ENCODE data around the gene PGBD5. TPM values are rescaled to one million over a fixed set of nuclear protein-coding genes. Genes with fewer than 3 reads are reported as not detected.

Gene PGBD5
- total and polyA plus RNA-seq, 4 donors, result 0.54 to 3.0 (median 1.8) TPM

DNA sequence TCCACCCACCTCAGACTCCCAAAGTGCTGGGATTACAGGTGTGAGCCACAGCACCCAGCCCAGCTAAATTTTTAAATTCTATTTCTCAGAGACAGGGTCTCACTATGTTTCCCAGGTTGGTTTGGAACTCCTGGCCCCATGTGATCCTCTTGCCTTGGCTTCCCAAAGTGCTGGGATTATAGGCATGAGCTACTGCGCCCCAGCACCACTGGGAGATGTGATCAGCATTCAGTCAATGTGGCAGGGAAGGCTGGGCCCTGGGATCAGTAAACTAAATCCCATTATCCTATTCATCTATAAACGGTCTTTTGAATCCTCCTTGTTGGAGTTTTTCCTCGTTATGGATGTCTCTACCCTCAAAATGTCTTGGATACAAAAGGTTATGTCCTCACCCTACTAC is 113.5 kb downstream of the PGBD5 start:
- Histone ChIP-seq H3K4me3 (no peak overlapping the region), H3K4me1 (ENCODE audit: control insufficient read depth in 5 of 5, insufficient read depth in 5 of 5, low read length in 5 of 5) (peaks cover 0 to 4% (median 0%) of the 10 kb centered on the region in 5 donors), H3K27ac (ENCODE audit: low read depth in 1 of 2, low read length in 1 of 2) (no peak overlapping the region), H3K9ac (ENCODE audit: insufficient read depth in 1 of 2, low read length in 2 of 2) (no peak overlapping the region), H3K27me3 (ENCODE audit: control insufficient read depth in 3 of 3, insufficient read depth in 3 of 3, low read length in 2 of 3) (peaks cover 0 to 2% (median 0%) of the 10 kb centered on the region in 3 donors), H3K36me3 (ENCODE audit: control insufficient read depth in 4 of 4, insufficient read depth in 4 of 4, low read length in 4 of 4) (no peaks in the 10 kb centered on the region), H3K9me3 (ENCODE audit: control insufficient read depth in 4 of 4, insufficient read depth in 3 of 4, low read length in 3 of 4) (no peaks in the 10 kb centered on the region)
- TF ChIP-seq, protein P1, sequence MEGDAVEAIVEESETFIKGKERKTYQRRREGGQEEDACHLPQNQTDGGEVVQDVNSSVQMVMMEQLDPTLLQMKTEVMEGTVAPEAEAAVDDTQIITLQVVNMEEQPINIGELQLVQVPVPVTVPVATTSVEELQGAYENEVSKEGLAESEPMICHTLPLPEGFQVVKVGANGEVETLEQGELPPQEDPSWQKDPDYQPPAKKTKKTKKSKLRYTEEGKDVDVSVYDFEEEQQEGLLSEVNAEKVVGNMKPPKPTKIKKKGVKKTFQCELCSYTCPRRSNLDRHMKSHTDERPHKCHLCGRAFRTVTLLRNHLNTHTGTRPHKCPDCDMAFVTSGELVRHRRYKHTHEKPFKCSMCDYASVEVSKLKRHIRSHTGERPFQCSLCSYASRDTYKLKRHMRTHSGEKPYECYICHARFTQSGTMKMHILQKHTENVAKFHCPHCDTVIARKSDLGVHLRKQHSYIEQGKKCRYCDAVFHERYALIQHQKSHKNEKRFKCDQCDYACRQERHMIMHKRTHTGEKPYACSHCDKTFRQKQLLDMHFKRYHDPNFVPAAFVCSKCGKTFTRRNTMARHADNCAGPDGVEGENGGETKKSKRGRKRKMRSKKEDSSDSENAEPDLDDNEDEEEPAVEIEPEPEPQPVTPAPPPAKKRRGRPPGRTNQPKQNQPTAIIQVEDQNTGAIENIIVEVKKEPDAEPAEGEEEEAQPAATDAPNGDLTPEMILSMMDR (IDR thresholded peaks at IDR 0.05; ENCODE audit: control extremely low read depth, extremely low read depth), result no peak
- no peak for ATAC-seq (ENCODE audit: insufficient read depth, low FRiP score)
- no peak for DNase-seq
- WGBS, 2 donors, result 68 to 83% methylated on average over 3 of the region's 3 CpGs

GRCh38 chr1:230310381-230311163 is 115.6 kb downstream of the PGBD5 start:
- H3K36me3 ChIP-seq (ENCODE audit: control insufficient read depth in 4 of 4, insufficient read depth in 4 of 4, low read length in 4 of 4), result no peaks in the 10 kb centered on the region
- TF ChIP-seq, protein P1 (IDR thresholded peaks at IDR 0.05; ENCODE audit: control extremely low read depth, extremely low read depth), result peak; percentile 94
- H3K4me1 ChIP-seq (ENCODE audit: control insufficient read depth in 5 of 5, insufficient read depth in 5 of 5, low read length in 5 of 5), result peaks cover 0 to 5% (median 0%) of the 10 kb centered on the region in 5 donors
- ATAC-seq (ENCODE audit: insufficient read depth, low FRiP score) (peak; percentile 84), DNase-seq (peak; percentile 78 to 86 (median 81))
- no peak overlapping the region for H3K4me3 ChIP-seq
- WGBS, 2 donors, result 34 to 35% methylated on average over 14 of the region's 14 CpGs
- peaks cover 0 to 2% (median 0%) of the 10 kb centered on the region in 3 donors for H3K27me3 ChIP-seq (ENCODE audit: control insufficient read depth in 3 of 3, insufficient read depth in 3 of 3, low read length in 2 of 3)
- no peaks in the 10 kb centered on the region for H3K9me3 ChIP-seq (ENCODE audit: control insufficient read depth in 4 of 4, insufficient read depth in 3 of 4, low read length in 3 of 4)
- no peak overlapping the region for H3K9ac ChIP-seq (ENCODE audit: insufficient read depth in 1 of 2, low read length in 2 of 2)
- no peak overlapping the region for H3K27ac ChIP-seq (ENCODE audit: low read depth in 1 of 2, low read length in 1 of 2)

DNA sequence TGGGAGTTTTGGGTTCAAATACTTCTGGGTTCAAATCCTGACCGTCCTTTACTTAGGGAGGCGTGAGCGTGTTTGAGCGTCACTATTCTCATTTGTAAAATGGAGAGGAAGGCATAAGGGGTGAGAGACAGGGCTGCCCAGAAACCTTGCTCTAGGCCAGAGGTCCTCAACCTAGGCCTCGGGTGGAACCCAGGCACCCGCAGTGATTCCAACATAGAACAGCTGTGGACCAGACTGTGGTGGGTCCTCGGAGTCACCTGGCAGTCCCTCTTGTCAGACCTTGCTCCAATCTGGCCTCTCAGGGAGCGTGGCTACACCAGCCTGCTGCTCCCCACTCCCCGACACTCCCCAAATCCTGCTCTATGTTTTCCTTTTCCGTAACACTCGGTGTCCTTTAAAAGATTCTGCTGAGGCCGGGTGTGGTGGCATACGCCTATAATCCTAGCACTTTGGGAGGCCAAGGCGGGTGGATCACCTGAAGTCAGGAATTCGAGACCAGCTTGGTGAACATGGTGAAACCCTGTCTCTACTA is 116.4 kb downstream of the PGBD5 start:
- Histone ChIP-seq H3K27ac (ENCODE audit: low read depth in 1 of 2, low read length in 1 of 2) (no peak overlapping the region), H3K4me3 (no peak overlapping the region), H3K9ac (ENCODE audit: insufficient read depth in 1 of 2, low read length in 2 of 2) (no peak overlapping the region), H3K9me3 (ENCODE audit: control insufficient read depth in 4 of 4, insufficient read depth in 3 of 4, low read length in 3 of 4) (no peaks in the 10 kb centered on the region), H3K4me1 (ENCODE audit: control insufficient read depth in 5 of 5, insufficient read depth in 5 of 5, low read length in 5 of 5) (peaks cover 0 to 5% (median 0%) of the 10 kb centered on the region in 5 donors), H3K36me3 (ENCODE audit: control insufficient read depth in 4 of 4, insufficient read depth in 4 of 4, low read length in 4 of 4) (no peaks in the 10 kb centered on the region), H3K27me3 (ENCODE audit: control insufficient read depth in 3 of 3, insufficient read depth in 3 of 3, low read length in 2 of 3) (peaks cover 0 to 2% (median 0%) of the 10 kb centered on the region in 3 donors)
- ATAC-seq (ENCODE audit: insufficient read depth, low FRiP score) (no peak), DNase-seq (no peak)
- WGBS, 2 donors, result 93 to 96% methylated on average over 15 of the region's 15 CpGs
- TF ChIP-seq, protein P1 (IDR thresholded peaks at IDR 0.05; ENCODE audit: control extremely low read depth, extremely low read depth), result no peak
